HTERT RPE-1 (cell line): Measurements from ENCODE around the gene PLCH1.

Experiments used
- in situ Hi-C: fragments of 300-500 bp; cut with MboI; formaldehyde crosslinking; loops from 4 replicates; pipeline ENCODE4 v1.14.3; 2020; ENCODE audit warnings: low sequenced_read_pairs

Gene PLCH1

GRCh38 chr3:155394240-155394639, 350.6 kb downstream of the PLCH1 start:
- in situ Hi-C loops, result no loop called here

DNA sequence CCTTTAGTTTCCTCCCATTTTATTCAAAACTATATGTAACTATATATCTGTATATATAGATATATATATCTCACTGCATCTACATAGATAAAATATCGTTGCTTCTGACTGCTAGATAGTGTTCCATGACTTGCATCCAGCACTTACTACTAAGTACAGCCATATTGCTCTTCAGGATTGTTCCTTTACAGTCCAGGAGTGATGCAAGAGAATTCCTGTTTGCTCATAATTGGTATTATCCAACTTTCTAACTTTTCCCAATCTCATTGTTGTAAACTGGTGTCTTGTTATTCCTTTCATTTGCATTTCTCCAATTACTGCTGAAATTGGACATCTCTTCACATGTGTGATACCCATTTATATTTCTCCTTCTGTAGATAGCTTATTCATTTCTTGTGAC, 351.6 kb downstream of the PLCH1 start:
- in situ Hi-C loops, result no loop called here

DNA sequence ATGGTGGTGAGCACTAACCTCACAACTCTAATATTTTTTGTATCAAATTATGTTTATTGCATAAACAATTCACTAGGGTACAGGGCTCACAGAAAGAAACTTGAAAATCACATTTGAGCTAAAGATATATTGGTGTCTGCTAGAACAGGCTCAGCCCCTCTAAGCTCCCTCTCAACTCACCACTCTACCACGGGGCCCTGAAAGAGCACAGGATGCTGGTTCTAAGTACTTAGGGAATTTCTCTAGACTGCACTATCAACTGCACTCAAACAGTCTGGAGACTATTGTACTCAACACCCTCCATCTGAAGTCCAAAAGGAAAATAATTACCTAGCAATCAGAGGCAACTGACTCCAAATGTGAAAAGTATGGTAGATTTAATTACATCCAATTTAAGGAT, 352.7 kb downstream of the PLCH1 start:
- in situ Hi-C loops, result no loop called here

DNA sequence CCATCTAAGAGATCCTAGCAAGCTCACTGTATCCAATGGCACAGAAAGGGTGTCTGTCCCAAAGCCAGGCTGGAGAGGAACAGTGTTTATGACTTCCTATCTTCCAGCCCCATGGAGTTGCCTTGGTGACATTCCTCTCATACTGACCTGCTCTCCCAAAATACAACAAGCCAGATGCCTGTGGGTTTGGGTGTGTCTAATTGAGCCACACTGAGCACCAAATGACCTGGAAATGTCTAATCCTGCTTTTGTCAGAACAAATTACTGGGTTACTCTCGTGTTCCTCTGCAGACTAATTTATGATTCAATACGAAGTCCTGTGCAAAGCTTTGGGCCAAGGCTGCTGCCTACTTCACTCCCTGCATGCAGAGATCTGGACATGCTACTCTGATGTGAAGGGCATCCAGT, 353.3 kb downstream of the PLCH1 start:
- in situ Hi-C loops, result no loop called here

- in situ Hi-C loops, result no loop called here
Observed at GRCh38 chr3:155391104-155391503, 353.8 kb downstream of the PLCH1 start.

GRCh38 chr3:155390351-155390750, 354.5 kb downstream of the PLCH1 start:
- in situ Hi-C loops, result no loop called here

DNA sequence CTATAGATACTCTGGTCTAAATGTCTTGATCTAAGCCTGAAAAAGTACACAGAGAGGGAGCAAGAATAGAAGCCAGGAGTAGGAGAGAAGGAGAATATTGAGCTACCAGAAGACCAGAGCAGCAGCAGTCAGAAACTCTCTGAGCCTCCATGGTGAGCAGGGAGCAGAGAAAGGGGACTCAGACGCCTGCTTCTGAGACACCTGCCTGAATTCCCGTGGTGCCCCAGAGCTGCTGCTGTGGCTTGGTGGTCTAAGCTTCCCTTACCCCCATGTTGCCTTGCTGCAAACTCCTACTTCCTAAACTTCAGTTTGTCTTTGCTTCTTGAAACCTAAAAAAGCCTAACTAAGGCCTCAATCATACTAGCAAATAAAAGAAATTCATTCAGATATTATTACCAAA, 356.5 kb downstream of the PLCH1 start:
- in situ Hi-C loops, result no loop called here

DNA sequence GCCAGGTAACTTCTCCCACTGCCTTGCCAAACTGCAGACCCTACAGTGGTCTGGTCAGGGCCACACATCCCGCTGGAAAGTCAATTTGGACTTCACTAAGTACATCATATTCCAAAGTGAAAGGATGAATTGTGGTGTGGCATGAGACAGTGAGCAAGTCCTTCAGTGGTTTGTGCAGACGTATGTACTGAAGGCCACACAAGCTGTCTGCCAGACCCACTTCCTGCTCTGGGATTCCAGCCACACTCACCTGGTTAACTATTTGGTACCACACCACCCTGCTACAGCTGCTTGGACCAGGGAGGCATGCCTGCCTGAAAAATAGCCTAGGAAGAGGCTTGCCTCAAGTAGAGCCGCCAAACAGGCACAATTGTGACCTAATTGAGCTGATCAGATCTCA, 357.3 kb downstream of the PLCH1 start:
- in situ Hi-C loops, result no loop called here

- in situ Hi-C loops, result no loop called here
Observed at GRCh38 chr3:155386919-155387318, 358.0 kb downstream of the PLCH1 start.

DNA sequence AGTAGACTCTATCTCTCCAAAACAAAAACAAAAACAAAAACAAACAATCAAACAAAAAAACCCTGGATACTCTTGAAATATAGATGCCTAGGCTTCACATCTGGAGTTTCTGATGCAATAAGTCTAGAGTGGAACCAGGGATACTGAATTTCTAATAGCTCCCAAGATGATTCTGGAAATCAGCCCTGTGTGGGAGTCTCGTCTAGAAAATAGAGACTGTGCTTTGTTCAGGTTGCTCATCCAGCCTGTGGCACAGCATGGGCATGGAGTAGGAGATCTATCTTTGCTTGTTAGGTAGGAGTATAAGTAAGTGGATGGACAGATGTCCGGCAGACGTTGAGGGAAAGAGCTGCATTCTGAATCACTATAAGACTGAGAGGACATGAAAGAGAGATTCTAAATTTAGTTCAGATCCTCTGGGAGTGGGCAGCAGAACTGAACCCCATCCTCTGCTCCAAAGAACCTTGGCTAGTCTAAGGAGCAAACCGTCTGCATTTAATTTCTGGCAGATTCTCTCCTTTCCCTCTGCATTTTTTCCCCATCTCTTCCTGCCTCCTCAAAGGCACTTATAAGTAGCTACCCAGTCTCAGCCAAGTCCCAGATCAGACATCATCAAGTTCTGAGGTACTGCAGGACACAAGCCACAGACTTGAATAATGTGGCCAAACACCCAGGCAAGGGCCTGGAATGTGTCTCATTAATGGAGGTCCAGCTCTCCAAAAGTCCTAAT, 358.8 kb downstream of the PLCH1 start:
- in situ Hi-C loops, result no loop called here

DNA sequence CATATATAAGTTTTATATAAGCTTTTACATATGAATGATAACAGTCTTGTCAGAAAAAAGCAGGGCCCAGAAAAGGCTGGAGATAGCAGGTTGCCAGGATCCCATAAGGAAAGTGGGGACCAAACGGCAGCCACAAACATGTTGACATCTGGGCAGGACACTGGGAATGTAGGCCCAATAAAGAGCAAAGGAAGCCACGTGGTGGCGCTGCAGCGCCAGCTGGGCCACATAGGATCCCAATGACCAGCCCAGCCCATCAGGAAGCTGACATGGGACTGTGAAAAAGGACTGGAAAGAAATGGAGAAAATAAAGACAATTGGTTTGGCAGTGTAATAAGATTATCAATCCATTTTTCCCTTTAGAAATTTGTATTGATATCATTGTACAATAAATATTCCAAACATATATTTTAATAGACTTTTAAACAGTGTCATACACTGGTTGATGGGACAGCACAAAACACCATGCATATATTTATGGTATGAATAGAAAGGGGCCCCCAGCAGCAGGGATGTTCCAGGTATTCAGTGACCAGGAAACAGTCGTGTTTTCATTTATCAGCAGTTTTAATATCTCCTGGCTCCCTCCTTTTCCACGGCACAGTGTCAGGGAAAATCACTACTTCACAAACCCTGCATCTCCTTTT, 362.4 kb downstream of the PLCH1 start:
- in situ Hi-C loops, result no loop called here

- in situ Hi-C loops, result no loop called here
Observed at GRCh38 chr3:155377847-155378246, 367.0 kb downstream of the PLCH1 start.

GRCh38 chr3:155377071-155377470, 367.8 kb downstream of the PLCH1 start:
- in situ Hi-C loops, result no loop called here

DNA sequence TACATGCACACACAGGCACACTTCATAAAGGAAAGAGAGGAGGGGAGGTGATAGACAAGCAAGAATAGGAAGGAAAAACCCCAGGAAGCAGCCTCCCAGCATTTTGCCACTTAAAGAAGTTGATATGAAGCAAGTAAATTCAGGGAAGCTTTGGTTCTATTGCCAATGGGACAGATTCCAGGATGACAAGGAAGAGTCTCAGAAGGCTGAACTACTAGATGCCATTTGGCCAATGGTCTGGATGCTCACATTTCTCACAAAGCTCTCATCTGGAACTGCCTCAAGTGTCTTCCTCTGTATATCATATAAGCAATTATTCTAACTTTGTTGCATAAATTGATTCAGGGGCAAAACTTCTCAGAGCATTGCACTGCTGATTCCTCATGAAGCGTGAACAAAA, 372.6 kb downstream of the PLCH1 start:
- in situ Hi-C loops, result no loop called here

GRCh38 chr3:155370764-155371503, 373.9 kb downstream of the PLCH1 start:
- in situ Hi-C loops, result no loop called here

GRCh38 chr3:155370198-155370597, 374.7 kb downstream of the PLCH1 start:
- in situ Hi-C loops, result no loop called here

DNA sequence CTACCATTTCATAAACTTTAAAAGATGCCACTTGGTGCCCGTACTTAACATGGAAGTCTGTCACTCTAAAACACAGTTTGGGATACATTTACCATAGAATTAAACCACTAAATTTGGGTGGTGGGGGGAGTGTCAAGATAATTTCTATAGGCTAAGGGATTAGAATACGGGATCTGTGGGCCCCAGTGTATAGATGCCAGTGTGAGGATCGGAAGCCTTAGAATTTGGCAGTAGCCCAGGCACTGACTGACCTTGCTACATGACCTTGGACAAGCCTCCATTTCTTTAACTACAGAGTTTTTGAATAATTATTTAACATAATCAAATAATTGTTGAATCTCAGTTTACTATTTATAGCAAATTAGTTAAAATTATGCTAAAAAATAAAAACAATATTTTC, 375.1 kb downstream of the PLCH1 start:
- in situ Hi-C loops, result no loop called here

GRCh38 chr3:155369244-155369643, 375.6 kb downstream of the PLCH1 start:
- in situ Hi-C loops, result no loop called here

GRCh38 chr3:155368786-155369185, 376.1 kb downstream of the PLCH1 start:
- in situ Hi-C loops, result no loop called here

DNA sequence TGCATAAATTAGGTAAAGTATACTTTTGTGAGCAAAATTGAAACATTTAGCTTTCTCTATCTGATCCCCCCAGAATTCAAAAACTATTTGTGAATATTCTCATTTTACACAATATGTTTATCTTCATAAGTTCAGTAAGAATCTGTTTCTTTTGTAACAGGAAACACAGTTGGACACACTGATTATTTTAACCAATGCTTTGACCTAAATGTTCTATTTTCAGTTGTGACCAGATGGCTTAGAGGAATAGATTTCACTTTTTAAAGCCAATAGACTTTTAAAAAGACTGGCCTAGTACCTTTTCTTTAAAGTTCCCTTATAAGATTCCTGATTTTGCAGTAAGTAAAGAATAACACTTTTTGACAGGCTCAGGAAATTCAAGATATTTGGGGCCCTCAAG, 377.4 kb downstream of the PLCH1 start:
- in situ Hi-C loops, result no loop called here

GRCh38 chr3:155365178-155365783, 379.6 kb downstream of the PLCH1 start:
- in situ Hi-C loops, result no loop called here

- in situ Hi-C loops, result no loop called here
Observed at GRCh38 chr3:155364492-155364891, 380.4 kb downstream of the PLCH1 start.
